Mucosa of stomach (tissue), 1 donor: ENCODE data around the gene MAP7D1.
"Not testable (repeated sequence)": the region's sequence is repeated elsewhere in the genome, so short reads cannot be mapped to it uniquely, and the experiment has no call there.

ENCODE experiments used
- H3K27me3 ChIP-seq: one replicate; pipeline ENCODE4 v1.7.0; 2013; ENCODE audit warnings: mild to moderate bottlenecking, low read length; ENCODE audit not compliant: control insufficient read depth, insufficient read depth
- H3K36me3 ChIP-seq: one replicate; pipeline ENCODE4 v1.7.0; 2013; ENCODE audit warnings: low read length; ENCODE audit not compliant: control insufficient read depth, insufficient read depth
- H3K4me1 ChIP-seq: one replicate; pipeline ENCODE4 v1.7.0; 2013; ENCODE audit warnings: mild to moderate bottlenecking, low read length; ENCODE audit not compliant: control insufficient read depth, insufficient read depth
- H3K4me3 ChIP-seq: one replicate; pipeline ENCODE4 v1.7.0; 2013; ENCODE audit warnings: low read length
- H3K9ac ChIP-seq: one replicate; pipeline ENCODE4 v1.7.0; 2013; ENCODE audit warnings: mild to moderate bottlenecking, low read length, moderate library complexity
- H3K9me3 ChIP-seq: one replicate; pipeline ENCODE4 v1.7.0; 2013; ENCODE audit warnings: mild to moderate bottlenecking, low read length, moderate library complexity; ENCODE audit not compliant: control insufficient read depth
- donor health status: Pancreatic carcinoma.

MAP7D1 gene

DNA sequence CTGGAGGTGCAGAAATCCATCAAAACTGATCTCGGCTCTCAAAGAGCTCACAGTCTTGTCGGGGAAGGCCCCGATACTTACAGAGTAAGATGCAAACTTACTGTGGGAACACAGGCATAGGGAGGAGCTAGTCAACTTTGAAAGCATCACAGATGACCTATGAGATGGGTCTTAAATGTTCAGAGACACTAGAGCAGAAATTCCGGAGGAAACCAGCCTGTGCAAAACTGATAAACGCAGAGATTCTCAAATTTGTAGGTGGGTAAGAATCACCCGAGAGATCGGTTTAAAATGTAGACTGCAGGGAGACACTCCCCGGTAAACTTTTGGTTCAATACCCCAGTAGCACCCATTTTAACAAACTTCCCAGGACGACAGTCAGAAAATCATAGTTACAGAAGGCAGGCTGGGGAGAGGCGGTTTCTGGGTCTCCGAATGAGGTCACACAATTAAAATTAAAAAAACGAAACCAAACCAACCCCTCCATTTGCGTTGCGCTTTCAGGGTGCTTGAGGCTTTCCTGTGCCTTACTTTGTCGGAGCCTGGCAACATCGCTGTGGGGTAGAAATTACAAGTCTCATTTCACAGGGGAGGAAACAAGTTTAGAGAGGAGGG lies 67.5 kb downstream of the MAP7D1 start:
- peak overlapping the region; percentile 87 for H3K4me3 ChIP-seq
- no peaks in the 10 kb centered on the region for H3K36me3 ChIP-seq
- no peaks in the 10 kb centered on the region for H3K9me3 ChIP-seq
- peak overlapping the region; percentile 99 for H3K9ac ChIP-seq
- H3K4me1 ChIP-seq = peaks cover 11% of the 10 kb centered on the region
- H3K27me3 ChIP-seq = no peaks in the 10 kb centered on the region

- peaks cover 11% of the 10 kb centered on the region for H3K4me1 ChIP-seq
Measured at GRCh38 chr1:36223996-36224536, 68.1 kb downstream of the MAP7D1 start, which contains the start of gene THRAP3. TSS of gene THRAP3 (plus strand) at chr1:36224443. CDS start at chr1:36282564, 58,121 bp downstream.

GRCh38 chr1:36224537-36225282 lies 68.8 kb downstream of the MAP7D1 start:
- H3K4me3 ChIP-seq = peak overlapping the region; percentile 92
- no peaks in the 10 kb centered on the region for H3K27me3 ChIP-seq
- H3K9me3 ChIP-seq = no peaks in the 10 kb centered on the region
- no peaks in the 10 kb centered on the region for H3K36me3 ChIP-seq
- H3K9ac ChIP-seq = peak overlapping the region; percentile 87
- peaks cover 11% of the 10 kb centered on the region for H3K4me1 ChIP-seq

More at GRCh38 chr1:36223996-36224536, 68.1 kb downstream of the MAP7D1 start, which contains the start of gene THRAP3:
- Histone ChIP-seq H3K4me3 (peak within 1 kb of the TSS; percentile 92), H3K9ac (peak within 1 kb of the TSS; percentile 99), H3K9me3 (no peaks in the 10 kb centered on the region), H3K27me3 (no peaks in the 10 kb centered on the region), H3K36me3 (no peaks in the 10 kb centered on the region)

- peaks cover 11% of the 10 kb centered on the region for H3K4me1 ChIP-seq
- H3K4me3 ChIP-seq = peak overlapping the region; percentile 92
- no peaks in the 10 kb centered on the region for H3K9me3 ChIP-seq
- no peaks in the 10 kb centered on the region for H3K27me3 ChIP-seq
- H3K9ac ChIP-seq = peak overlapping the region; percentile 87
- H3K36me3 ChIP-seq = no peaks in the 10 kb centered on the region
Measured at GRCh38 chr1:36225283-36225899, 69.4 kb downstream of the MAP7D1 start.

GRCh38 chr1:36230279-36230678 lies 74.3 kb downstream of the MAP7D1 start:
- not testable (repeated sequence) for H3K36me3 ChIP-seq, H3K9me3 ChIP-seq, H3K27me3 ChIP-seq, H3K9ac ChIP-seq, H3K4me3 ChIP-seq
- peaks cover 13% of the 10 kb centered on the region for H3K4me1 ChIP-seq
